ENCODE results near the gene CDC16.

CDC16 gene

DNA sequence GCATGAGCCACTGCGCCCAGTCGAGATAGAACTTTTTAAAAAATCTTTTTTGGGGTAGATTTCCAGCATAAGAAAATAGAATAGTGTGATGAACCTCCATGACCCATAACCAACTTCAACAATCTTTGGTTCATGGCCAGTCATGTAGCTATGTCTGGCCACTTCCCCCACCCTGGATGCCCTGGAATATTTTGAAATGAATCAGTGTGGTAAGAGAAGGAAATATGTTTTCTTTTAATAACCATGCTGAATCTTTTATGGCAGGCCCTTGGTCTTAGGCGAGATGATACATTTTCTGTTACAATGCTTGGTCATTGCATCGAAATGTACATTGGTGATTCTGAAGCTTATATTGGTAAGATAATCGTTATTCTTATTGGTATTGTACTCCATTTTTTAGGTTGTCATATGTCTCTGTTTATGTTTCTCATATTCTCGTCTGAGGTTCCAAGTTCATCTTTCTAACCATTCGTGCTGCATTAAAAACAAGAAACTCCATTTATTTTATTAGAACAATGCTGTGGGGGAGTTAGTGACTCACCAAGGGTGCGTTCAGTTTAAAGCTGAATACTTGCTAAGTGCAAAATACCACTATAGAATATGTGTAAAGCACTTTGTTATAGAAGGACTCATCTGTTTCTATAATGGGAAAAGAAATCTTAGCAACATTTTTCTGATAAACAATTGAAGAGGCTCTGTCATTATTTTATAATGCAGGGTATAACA, 30.4 kb downstream of the CDC16 start:
- DNase-seq = no peak

- DNase-seq = no peak
These were observed 31.5 kb downstream of the CDC16 start for GRCh38 chr13:114266241-114266640.

DNA sequence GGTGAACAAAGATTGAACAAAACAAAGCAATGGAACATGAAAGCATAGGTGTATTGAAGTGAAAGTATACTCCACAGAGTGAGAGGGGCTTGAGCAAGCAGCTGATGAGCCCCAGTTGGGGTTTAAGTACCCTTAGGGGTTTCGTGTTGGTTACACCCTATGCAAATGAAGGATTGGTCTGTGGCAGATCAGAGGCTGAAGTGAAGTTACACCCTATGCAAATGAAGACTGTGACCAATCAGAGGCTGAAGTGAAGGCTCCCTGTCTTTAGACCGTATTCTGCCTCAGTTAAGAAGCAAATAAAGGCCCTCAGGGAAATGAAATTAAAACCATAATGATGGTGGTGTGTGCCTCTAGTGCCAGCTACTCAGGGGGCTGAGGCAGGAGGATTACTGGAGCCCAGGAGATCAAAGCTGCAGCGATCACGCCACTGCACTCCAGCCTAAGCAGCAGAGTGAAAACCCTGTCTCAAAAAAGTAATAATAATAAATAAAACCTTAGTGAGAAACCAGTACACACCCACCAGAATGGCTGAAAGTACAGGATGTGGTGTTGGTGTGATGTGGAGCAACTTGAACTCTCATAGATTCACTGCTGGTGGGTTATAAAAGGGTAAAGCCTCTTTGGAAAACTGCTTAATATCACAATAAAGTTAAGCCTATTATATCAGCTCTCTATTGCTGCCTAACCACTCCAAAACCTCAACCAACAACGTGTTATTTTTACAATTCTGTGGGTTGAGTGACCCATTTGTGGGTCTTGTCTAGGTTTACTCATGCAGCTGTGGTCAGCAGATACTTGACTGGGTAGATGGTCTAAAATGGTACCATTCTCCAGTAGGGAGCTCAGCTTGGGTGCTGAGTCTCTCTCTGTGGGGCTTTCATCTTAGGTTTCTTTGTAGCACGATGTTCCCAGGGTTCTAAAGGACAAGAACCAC, 33.9 kb downstream of the CDC16 start:
- no peak for DNase-seq

GRCh38 chr13:114269281-114269770, 34.6 kb downstream of the CDC16 start:
- no peak for DNase-seq

DNA sequence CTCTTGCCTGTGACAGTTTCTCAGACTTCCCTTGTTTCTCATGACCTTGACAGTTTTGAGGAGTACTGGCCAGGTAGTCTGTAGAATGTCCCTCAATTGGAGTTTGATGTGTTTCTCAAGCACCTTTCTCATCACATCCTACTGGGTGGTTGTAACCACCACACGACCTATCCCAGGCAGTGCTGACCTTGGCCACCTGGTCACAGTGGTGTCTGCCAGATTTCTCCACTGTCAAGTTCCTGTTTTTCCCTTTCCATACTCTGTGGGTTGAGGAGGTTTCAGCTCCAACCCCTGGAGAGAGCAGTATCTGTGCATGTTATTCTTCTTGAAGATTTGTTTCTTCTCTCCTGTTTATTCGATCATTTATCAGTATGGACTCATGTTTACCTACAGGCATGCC, 38.3 kb downstream of the CDC16 start:
- DNase-seq = no peak

GRCh38 chr13:114275304-114275703, 40.6 kb downstream of the CDC16 start:
- DNase-seq = peak; percentile 23

DNA sequence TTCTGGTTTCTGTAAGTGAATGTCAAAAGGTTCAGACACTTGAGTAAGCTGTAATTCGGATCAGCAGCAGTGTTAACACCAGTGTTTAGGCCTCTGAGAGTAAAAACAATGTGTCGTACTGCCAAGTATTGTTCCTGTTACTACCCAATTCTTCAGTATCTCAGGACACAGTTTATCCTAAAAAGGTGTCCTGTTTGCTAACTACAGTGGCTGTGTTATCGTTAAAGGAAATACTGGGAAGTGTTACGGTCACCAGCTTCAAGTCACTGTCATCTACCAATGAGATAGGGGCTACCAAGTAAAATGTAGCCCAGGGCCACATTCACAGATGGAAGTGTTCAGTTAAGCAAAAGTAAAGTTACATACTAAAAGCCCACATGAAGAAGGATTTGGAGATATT, 44.4 kb downstream of the CDC16 start:
- peak; percentile 64 for DNase-seq

GRCh38 chr13:114279758-114280355, 45.2 kb downstream of the CDC16 start:
- DNase-seq = peak; percentile 64

DNA sequence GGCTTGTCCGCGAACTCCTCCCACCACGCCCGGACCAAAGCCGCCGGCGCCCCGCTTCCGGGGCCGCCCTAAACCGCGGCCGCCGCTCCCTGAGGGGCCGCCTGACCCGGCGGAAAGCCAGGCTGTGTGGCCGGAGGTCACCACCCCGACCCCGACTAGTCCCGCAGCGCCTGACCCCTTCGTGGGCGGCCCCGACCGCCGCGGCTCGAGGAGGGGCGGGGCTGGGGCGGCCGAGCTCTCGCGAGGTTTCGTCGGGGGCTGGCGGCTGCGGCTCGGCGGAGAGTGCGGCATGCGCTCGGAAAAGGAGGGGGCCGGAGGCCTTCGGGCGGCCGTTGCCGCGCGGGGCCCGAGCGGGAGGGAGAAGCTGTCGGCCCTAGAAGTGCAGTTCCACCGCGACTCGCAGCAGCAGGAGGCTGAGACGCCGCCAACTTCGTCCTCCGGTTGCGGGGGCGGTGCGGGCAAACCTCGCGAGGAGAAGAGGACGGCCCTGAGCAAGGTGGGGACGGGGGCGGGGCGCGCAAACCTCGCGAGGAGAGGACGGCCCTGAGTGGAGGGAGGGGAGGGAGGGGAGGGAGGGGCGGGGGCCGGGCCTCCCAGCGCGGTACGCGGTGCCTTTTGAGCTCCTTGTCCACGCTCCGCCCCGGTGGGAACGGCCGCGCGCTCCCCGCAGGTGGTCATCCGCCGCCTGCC, 46.8 kb downstream of the CDC16 start, which contains the start of gene UPF3A:
UPF3A (plus strand) TSS at position 251 of the 690 bp plus-strand sequence; CDS start at position 290, 39 bp downstream.
- DNase-seq = peak; percentile 95

DNA sequence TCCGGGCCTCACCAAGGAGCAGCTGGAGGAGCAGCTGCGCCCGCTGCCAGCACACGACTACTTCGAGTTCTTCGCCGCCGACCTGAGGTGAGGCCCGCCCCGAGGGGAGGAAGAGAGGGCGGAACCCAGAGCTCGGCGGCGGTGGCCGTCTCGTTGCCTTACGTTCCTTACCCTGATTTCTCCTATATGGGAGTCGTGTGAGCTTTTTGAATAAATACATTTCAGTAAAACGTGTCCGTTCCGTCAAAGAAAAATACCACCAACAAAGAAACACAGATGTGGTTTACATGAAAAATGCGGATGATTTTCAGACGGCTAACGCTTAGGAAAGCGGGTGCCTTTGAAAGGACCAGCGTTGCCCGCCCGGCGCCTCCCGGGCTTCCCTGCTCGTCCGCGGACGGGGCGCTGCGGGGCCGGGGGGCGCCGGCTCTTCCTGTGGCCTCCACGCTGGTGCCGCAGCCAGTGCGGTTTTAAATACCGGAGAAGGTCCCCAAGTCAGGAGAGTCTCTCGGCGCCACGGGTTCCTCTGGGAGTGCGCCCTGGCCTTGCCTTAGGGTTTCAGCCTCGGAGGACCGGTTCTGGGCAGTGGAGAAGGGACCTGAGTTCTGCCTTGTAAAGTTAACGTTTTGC, 47.5 kb downstream of the CDC16 start:
- peak; percentile 89 for DNase-seq

GRCh38 chr13:114283576-114283975, 48.9 kb downstream of the CDC16 start:
- DNase-seq = peak; percentile 30

GRCh38 chr13:114284680-114285079, 50.0 kb downstream of the CDC16 start:
- DNase-seq = no peak

- no peak for DNase-seq
These were observed 50.6 kb downstream of the CDC16 start for GRCh38 chr13:114285166-114285808.

DNA sequence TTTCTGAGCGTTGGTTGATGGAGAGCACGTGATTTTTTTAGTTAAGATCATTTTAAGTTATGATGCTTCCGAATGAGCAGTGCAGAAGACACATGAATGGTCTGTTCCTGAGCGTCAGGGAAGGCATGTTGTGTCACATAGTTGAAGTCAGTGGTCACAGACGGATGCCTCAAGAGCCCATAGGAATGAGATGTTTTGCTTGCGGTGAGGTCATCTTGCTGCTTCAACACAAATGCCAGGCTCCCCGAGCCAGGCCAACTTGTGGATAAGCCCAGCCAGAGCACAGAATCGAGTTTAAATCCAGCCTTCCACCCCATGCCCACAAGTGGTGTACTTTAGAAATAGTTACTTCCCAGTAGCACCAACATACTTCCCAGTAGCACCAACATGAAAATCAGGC, 52.1 kb downstream of the CDC16 start:
- DNase-seq = no peak

DNA sequence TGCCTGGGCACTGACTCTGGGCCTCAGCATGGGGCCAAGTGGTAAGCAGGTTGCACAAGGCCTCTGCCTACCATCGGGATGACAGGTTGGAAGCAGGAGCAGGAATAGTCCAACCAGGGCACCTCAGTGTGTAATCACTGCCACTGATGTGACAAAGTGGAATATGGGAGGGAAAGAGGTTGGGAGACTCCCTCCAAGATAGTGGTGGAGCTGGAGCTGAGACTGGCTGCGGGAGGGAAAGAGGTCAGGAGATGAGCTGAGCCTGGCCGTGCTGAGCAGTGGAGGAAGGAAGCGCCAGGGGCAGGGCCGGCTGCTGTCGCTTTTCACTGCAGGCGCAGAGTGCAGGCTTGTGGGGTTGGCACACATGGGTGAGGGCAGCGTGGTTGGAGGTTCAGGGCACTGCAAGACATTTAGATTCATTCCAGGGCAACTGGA, 53.5 kb downstream of the CDC16 start:
- no peak for DNase-seq

GRCh38 chr13:114296448-114296847, 61.8 kb downstream of the CDC16 start:
- DNase-seq = no peak

GRCh38 chr13:114296902-114297301, 62.2 kb downstream of the CDC16 start:
- no peak for DNase-seq

DNA sequence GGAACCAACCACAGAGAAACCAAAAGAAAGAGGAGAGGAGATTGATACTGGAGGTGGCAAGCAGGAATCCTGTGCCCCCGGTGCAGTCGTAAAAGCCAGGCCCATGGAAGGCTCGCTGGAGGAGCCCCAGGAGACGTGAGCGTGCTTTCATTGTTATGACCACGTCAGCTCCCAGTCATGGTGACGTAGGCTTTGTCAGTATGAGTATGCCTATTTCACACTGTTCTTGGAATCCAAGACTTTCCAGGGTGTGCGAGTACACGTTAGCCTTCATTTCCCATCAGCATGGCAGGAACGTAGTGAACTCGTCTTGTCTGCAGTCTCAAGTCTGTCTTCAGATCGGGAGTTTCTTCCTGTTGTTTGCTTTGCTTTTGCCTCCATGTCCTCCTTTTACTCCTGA, 64.2 kb downstream of the CDC16 start:
- no peak for DNase-seq

GRCh38 chr13:114299604-114300305, 65.1 kb downstream of the CDC16 start:
- no peak for DNase-seq

GRCh38 chr13:114303700-114304327, 69.1 kb downstream of the CDC16 start:
- DNase-seq = no peak

All from OCI-M1 (cell line).